HG02885 (cell line): Measurements from ENCODE around the gene TANC2.

ENCODE experiments used
- ATAC-seq: cut with Tn5 transposase; IDR thresholded peaks from one replicate; pipeline ENCODE4 v1.9.1; 2021; ENCODE audit warnings: mild to moderate bottlenecking; ENCODE audit not compliant: unreplicated experiment, poor library complexity

TANC2 gene

DNA sequence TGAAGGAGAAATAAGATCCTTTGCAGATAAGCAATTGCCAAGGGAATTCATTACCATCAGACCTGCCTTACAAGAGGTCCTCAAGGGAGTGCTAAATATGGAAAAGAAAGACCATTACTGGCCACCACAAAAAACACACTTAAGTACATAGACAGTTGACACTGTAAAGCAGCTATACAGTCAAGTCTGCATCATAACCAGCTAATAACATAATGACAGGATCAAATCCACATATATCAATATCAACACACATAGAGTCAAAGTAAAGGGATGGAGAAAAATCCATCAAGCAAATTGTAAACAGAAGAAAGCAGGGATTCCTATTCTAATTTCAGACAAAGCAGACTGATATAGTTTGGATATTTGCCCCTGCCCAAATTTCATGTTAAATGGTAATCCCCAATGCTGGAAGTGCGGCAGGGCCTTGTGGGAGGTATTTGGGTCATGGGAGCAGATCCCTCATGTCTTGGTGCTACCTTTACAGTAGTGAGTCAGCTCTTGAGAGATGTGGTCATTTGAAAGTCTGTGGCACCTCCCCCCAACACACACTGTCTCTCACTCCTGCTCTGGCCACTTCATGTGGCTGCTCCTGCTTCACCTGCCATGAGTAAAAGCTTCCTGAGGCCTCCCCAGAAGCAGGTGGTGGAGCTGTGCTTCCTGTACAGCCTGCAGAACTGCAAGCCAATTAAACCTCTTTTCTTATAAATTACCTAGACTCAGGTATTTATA, 32.8 kb downstream of the TANC2 start:
- ATAC-seq: no peak

DNA sequence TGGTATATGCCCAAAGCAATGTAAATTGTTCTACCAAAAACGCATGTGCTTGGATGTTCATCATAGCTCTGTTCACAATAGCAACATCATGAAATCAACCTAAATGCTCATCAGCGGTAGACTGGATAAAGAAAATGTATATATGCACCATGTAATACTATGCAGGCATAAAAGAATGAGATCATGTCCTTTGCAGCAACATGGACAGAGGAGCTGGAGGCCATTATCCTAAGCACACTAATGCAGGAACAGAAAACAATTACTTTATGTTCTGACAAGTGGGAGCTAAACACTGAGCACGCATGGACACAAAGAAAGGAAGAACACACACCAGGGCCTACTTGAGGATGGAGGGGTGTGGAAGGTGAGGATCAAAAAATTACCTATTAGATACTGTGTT, 33.7 kb downstream of the TANC2 start:
- no peak for ATAC-seq

GRCh38 chr17:63001689-63002394, 35.8 kb downstream of the TANC2 start:
- no peak for ATAC-seq

- ATAC-seq: no peak
Observed at GRCh38 chr17:63002625-63003024, 36.6 kb downstream of the TANC2 start.

GRCh38 chr17:63015824-63016223, 49.8 kb downstream of the TANC2 start:
- ATAC-seq: no peak
